GM18519 (cell line): ENCODE data around the gene NSG1.
"Not testable (repeated sequence)": the region's sequence is repeated elsewhere in the genome, so short reads cannot be mapped to it uniquely, and the experiment has no call there.

ENCODE experiments used
- ATAC-seq: cut with Tn5 transposase; IDR thresholded peaks from one replicate; pipeline ENCODE4 v1.9.1; 2021; ENCODE audit warnings: mild to moderate bottlenecking, moderate library complexity; ENCODE audit not compliant: unreplicated experiment, low FRiP score

Gene NSG1

DNA sequence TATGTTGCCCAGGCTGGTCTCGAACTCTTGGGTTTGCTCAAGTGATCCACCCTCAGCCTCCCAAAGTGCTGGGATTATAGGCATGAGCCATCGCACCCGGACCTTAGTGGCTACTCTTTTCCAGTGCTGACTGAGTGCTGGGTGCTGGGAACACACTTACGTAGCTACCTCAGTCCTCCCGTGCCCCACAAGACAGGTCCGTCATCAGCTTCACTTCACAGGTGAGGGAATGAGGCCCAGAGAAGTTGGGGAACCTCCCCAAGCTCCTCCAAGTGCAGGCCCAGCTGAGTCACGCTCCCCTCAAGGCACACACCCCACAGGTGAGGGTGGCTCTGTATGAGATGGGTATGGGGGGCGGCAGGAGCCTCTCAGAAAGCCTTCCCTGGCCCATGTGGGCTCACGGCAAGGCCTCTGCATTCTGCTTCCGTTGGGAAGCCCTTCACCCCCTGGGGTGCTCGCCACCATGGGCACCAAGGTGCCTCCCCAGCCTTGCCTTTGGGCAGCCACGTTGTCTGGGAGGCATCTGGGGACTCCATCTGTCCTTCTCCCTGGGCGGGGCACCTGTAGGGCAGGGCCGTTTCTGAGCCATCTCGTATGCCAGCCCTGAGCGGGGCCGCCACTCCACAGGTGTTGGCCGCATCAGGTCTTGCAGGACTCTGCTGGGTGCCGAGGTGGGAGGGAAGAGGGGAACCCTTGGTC lies 28.4 kb downstream of the NSG1 start:
- ATAC-seq: no peak

- ATAC-seq: no peak
Measured at GRCh38 chr4:4415806-4416805, 29.2 kb downstream of the NSG1 start.

DNA sequence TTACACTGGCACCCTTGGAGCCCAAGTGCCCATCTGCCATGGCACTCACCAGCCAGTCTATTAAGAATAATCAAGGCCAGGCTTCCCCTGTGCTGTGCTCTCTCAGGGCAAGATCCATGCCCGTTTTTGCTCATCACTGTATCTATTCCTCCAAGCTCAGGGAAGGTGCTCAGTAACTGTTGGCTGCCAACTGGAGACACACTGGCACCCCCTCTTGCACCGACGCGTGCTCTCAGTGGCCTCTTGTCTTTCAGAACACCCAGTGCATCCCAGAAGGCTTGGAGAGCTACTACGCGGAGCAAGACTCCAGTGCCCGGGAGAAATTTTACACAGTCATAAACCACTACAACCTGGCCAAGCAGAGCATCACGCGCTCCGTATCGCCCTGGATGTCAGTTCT lies 30.1 kb downstream of the NSG1 start:
- ATAC-seq: no peak

DNA sequence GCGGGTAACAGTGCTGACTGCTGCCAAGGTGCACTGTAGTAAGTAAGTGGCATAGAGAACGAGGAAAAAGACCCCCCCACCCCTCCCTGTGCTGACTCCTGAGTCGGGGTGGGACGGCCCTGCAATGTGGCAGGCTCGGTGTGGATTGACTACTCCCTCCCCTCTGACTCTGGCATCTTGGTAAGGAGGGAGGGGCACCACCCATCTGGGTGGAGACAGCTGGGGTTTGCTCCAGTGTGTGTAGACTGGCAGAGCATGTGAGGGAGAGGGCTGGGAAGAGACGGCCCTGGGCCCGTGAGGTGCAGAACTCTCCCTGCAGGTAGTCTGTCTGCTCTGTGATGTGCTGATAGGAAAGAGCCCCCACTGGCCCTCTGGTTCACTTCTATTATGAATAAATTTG lies 31.0 kb downstream of the NSG1 start:
- ATAC-seq: no peak

- ATAC-seq: no peak
Measured at GRCh38 chr4:4418676-4419390, 31.9 kb downstream of the NSG1 start.

- no peak for ATAC-seq
Measured at GRCh38 chr4:4419896-4420295, 33.0 kb downstream of the NSG1 start.

GRCh38 chr4:4420421-4420820 lies 33.5 kb downstream of the NSG1 start:
- no peak for ATAC-seq

DNA sequence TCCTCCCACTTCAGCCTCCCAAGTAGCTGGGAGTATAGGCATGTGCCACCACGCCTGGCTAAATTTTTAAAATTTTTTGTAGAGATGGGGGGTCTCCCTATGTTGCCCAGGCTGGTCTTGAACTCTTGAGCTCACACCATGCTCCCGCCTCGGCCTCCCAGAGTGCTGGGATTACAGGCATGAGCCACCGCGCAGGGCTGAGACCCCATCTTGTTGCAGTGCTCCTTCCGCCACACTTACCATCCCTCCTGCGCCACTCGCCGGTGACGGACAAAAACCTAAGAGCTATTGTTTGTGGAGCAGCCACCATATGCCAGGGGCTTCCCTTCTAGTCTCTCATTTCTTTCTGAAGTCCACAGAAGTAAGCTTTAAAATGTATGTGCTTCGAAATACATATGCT lies 34.5 kb downstream of the NSG1 start:
- ATAC-seq: no peak

GRCh38 chr4:4422117-4422516 lies 35.2 kb downstream of the NSG1 start:
- ATAC-seq: not testable (repeated sequence)

DNA sequence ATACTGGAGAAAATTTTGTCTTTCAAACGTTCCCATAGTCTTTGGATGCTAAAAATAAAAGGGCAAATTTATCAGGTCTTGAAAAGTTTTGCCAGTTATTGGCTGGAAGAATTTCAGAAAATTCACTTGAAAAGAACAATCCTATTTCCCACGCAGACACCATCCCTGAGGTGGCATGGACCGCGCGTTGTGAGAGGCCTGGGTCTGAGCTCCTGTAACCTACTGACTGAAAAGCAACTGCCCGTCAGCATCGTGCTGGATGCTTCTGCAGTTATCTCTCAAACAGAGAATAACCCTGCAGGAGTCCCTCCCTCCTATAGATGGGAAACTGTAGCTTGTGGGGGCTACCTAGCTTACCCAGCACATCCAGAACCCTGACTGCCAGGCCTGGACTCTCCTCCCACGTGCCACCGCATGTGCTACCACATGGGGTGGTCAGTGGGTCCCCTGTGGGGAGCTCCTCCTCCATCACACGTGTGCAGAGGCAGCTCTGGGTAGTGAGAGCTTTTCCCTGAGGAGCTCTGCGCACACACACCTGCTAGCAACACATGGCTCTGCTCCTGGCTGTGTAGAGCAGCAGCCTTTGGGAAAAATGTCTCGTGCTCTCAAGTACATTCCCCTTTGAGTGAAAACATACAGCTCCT lies 36.1 kb downstream of the NSG1 start:
- no peak for ATAC-seq

DNA sequence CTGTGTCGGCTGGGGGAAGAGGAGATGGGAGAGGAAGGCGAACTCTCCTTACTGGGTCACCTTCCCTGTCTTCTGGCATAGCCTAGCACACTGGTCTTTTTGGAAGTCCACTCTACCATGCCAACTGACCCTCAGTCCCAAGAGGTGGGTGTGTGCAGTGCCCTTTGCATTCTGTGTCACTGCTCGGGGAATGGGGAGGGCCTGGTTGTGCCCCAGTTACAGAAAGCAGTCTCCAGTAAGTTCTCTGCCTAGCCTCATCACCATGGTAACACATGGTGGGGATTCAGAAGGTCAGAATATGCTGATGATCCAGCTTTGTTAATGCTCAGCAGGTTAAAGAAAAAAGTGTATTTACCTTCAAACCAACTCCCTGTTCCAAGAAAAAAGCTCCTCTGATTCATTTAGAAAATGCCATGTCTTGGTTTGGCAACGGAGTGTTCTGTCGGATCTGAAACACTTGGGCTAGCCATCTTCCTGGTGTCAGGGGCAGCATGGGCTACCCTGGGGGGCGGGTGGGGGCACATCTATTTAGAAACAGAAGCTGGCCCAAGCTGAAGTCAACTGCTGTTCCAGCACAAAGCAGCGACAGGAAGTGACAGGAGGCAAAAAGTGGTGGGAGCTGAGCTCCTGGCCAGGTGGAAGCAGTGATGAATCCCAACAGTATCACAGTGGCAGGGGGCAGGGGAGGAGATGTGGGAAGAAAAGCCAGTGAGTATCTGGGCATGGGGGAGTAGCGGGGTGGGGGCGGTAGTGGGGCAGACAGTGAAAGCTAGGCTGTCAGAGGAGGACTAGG lies 37.0 kb downstream of the NSG1 start:
- no peak for ATAC-seq

- no peak for ATAC-seq
Measured at GRCh38 chr4:4424499-4425115, 37.7 kb downstream of the NSG1 start.

DNA sequence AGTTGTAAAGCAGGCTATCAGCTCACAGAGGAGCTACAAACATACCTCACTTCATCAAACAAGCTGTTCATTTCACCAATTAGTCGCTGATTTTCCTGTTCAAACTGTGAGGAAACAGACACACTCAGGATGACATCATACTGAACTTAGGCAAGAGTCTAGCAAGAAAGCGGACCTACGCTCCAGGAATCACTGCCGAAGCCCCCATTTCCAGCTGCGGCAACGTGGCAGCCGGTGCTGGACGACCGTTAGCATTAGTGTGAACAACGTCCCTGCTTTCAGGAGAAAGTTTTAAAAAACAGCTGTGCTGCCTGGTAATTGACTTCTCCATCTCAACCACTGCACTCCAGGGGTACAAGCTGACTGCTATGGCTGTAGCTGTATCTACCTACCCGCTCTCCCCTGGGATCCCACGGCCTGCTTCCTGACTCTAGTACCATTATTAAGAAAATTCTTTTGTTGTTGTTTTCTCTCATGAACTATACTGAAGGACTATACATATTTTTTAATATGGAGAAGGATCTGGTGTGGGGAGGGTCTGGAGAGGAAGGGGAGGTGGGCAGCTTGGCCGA lies 38.3 kb downstream of the NSG1 start:
- ATAC-seq: no peak

GRCh38 chr4:4425696-4426095 lies 38.8 kb downstream of the NSG1 start:
- ATAC-seq: no peak

DNA sequence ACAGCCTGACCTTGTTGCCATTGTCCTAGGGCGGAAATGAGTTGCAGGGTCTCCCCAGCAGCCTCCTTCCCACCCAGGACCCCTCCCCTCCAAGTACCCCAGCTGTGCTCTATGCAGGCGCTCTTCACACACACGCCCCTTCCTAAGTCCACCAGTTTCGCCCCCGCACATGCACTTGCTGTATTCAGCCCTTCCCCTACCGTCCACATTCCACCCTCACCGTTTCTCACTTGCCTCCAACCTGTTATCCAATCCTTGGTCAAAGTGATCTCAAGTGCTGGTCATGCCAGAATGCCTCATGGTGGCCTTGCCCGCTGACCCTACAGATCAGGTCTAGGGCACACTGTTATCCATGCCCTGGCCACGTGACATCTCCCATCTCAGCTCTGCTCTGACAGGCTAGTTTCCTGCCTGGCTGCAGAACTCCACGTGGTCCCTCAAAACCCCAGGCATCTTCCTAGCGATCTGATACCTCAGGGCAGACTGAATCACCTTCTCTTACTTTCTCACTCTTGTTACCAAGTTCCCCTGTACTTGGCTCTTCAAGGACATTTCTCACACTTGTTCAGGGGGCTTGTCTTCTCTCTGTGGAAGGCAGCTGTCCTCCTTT lies 39.7 kb downstream of the NSG1 start:
- ATAC-seq: no peak

GRCh38 chr4:4427121-4427870 lies 40.4 kb downstream of the NSG1 start:
- ATAC-seq: no peak

DNA sequence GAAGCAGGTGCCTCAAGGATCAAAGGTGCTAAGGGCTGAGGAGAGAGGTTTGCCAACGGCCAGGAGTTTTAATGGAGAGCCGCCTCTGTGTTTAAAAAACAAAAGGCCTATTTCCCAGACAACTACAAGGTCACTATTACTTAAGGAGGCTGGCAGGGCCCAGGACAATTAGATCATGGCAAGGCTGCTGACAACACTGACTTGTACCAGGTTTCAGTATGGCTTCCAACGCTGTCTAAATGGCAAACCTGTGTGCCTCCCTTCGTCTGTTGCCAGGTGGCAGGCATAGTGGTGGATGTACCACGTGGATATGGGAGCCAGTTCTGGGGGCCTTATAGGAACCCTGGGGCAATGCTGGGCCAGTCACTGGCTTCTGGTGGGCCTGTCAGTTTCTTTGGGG lies 41.0 kb downstream of the NSG1 start:
- ATAC-seq: no peak
